Measurements from ENCODE around the gene PRKAG1. TPM values are rescaled to one million over a fixed set of nuclear protein-coding genes. Genes with fewer than 3 reads are reported as not detected.

Gene PRKAG1
- total RNA-seq, 4 donors from 2014 or later, result 52.0 to 70.6 (median 64.3) TPM

DNA sequence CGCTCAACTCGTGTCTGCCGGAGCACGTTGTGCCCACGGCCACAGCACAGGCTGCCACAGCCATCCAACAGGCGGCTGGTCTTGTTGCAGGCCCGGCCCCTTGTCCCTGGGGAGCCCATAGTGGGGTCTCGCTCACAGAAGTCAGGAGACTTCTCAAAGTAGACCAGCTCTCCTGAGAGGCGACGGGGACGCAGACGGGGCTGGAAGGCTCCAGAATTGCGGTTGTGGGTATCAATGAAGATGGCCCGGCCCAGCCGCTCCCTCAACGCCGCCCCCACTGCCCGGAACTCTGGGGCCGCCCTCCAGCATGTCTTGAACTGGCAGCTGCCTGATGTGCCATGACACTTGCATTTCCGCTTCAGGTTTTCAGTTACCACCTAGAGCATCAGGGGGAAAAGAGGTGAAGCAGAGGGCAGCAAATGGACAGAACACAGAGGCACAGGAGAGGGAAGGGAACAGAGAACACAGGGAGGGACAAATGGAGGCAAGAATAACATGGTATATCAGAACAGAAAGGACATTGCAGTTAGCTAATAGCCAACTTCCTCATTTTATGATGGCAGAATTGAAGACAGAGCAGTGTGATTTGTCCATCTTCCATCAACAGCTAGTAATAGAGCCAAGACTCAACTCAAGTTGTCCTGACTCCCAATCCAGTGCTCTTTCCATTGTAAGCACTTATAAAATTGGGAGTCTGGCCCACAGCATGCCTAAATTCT lies 52.2 kb downstream of the PRKAG1 start:
- no peak for DNase-seq (ENCODE audit: extremely low spot score)
- Histone ChIP-seq H3K4me1 (peaks cover 10 to 22% (median 20%) of the 10 kb centered on the region in 4 donors), H3K27ac (replicated peaks in 1 of 4) (no peak overlapping the region), H3K36me3 (no peaks in the 10 kb centered on the region), H3K27me3 (peaks cover 6 to 40% (median 19%) of the 10 kb centered on the region in 4 donors), H3K9me3 (no peaks in the 10 kb centered on the region), H3K4me3 (no peak overlapping the region)
- WGBS, result 63% methylated on average over 19 of the region's 20 CpGs
- TF ChIP-seq, protein P1, sequence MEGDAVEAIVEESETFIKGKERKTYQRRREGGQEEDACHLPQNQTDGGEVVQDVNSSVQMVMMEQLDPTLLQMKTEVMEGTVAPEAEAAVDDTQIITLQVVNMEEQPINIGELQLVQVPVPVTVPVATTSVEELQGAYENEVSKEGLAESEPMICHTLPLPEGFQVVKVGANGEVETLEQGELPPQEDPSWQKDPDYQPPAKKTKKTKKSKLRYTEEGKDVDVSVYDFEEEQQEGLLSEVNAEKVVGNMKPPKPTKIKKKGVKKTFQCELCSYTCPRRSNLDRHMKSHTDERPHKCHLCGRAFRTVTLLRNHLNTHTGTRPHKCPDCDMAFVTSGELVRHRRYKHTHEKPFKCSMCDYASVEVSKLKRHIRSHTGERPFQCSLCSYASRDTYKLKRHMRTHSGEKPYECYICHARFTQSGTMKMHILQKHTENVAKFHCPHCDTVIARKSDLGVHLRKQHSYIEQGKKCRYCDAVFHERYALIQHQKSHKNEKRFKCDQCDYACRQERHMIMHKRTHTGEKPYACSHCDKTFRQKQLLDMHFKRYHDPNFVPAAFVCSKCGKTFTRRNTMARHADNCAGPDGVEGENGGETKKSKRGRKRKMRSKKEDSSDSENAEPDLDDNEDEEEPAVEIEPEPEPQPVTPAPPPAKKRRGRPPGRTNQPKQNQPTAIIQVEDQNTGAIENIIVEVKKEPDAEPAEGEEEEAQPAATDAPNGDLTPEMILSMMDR (IDR thresholded peaks at IDR 0.05), result no peak
- TF ChIP-seq EP300 (IDR thresholded peaks at IDR 0.05) (no peak), POLR2AphosphoS5 (IDR thresholded peaks at IDR 0.05) (no peak), POLR2A (IDR thresholded peaks at IDR 0.05; ENCODE audit: low read depth) (no peak)
- intact Hi-C loops (cut with DNase I), result no loop called here

- Histone ChIP-seq H3K4me3 (no peak overlapping the region), H3K27me3 (peaks cover 4 to 38% (median 9%) of the 10 kb centered on the region in 4 donors)
- TF ChIP-seq POLR2A (IDR thresholded peaks at IDR 0.05; ENCODE audit: low read depth), result no peak
- TF ChIP-seq EP300 (IDR thresholded peaks at IDR 0.05), result no peak
- no peak for TF ChIP-seq POLR2AphosphoS5 (IDR thresholded peaks at IDR 0.05)
- TF ChIP-seq, protein P1 (IDR thresholded peaks at IDR 0.05), result no peak
Observed at GRCh38 chr12:48965298-48965838, 53.2 kb downstream of the PRKAG1 start.

DNA sequence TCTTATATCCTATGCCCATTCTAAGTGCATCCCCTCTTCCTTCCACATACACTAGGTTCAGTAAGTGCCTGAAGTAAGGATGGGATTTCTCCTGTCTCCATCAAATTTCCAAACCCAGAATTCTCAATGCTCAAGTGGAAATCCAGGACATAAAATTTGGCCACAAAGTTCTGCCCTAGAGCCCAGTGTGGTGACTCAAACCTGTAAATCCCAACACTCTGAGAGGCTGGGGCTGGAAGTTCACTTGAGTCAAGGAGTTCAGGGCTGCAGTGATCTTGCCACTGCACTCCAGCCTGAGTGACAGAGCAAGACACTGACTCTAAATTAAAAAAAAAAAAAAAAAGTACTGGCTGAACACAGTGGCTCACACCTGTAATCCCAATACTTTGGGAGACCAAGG lies 56.8 kb downstream of the PRKAG1 start:
- no peaks in the 10 kb centered on the region for H3K36me3 ChIP-seq
- no peak overlapping the region for H3K4me3 ChIP-seq
- peaks cover 0 to 23% (median 0%) of the 10 kb centered on the region in 4 donors for H3K27me3 ChIP-seq
- peaks cover 4 to 9% (median 7%) of the 10 kb centered on the region in 4 donors for H3K4me1 ChIP-seq
- no peak for DNase-seq (ENCODE audit: extremely low spot score)
- H3K9me3 ChIP-seq, result no peaks in the 10 kb centered on the region
- H3K27ac ChIP-seq (replicated peaks in 1 of 4), result no peak overlapping the region
- no peak for TF ChIP-seq POLR2A (IDR thresholded peaks at IDR 0.05; ENCODE audit: low read depth)
- no peak for TF ChIP-seq POLR2AphosphoS5 (IDR thresholded peaks at IDR 0.05)
- no peak for TF ChIP-seq EP300 (IDR thresholded peaks at IDR 0.05)
- intact Hi-C loops (cut with DNase I), result no loop called here

More at GRCh38 chr12:48965298-48965838, 53.2 kb downstream of the PRKAG1 start:
- Histone ChIP-seq H3K36me3 (no peaks in the 10 kb centered on the region), H3K4me1 (peaks cover 7 to 12% (median 10%) of the 10 kb centered on the region in 4 donors), H3K27ac (replicated peaks in 1 of 4) (no peak overlapping the region), H3K9me3 (no peaks in the 10 kb centered on the region)
- intact Hi-C loops (cut with DNase I), result no loop called here
- DNase-seq (ENCODE audit: extremely low spot score), result no peak

DNA sequence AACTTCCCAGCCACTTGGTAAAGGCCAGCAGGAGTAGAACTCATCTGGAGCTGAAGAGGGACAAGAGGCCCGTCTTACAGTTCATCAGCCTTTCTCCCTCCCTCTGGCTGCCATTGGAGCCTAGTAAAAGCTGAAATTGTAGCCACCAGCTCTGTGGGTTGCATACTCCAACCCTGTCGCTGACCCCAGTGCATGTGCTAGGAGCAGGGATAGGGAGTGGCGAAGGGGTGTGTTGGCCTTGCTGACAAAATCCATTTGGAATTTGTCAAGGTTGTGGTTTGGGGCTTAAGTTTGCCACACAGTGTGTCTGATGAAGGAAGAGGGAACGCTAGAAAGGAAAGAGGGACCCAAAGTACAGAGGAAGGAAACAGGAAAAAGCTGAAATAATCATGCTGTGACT lies 57.2 kb downstream of the PRKAG1 start:
- Histone ChIP-seq H3K4me1 (peaks cover 4 to 10% (median 10%) of the 10 kb centered on the region in 4 donors), H3K27ac (replicated peaks in 1 of 4) (no peak overlapping the region), H3K4me3 (no peak overlapping the region), H3K36me3 (no peaks in the 10 kb centered on the region), H3K27me3 (peaks cover 0 to 20% (median 0%) of the 10 kb centered on the region in 4 donors), H3K9me3 (no peaks in the 10 kb centered on the region)
- TF ChIP-seq EP300 (IDR thresholded peaks at IDR 0.05) (no peak), POLR2AphosphoS5 (IDR thresholded peaks at IDR 0.05) (no peak), POLR2A (IDR thresholded peaks at IDR 0.05; ENCODE audit: low read depth) (no peak)
- TF ChIP-seq, protein P1 (IDR thresholded peaks at IDR 0.05), result no peak
- no peak for DNase-seq (ENCODE audit: extremely low spot score)
- intact Hi-C loops (cut with DNase I), result no loop called here
- WGBS, result 38% methylated on average over 4 of the region's 4 CpGs

DNA sequence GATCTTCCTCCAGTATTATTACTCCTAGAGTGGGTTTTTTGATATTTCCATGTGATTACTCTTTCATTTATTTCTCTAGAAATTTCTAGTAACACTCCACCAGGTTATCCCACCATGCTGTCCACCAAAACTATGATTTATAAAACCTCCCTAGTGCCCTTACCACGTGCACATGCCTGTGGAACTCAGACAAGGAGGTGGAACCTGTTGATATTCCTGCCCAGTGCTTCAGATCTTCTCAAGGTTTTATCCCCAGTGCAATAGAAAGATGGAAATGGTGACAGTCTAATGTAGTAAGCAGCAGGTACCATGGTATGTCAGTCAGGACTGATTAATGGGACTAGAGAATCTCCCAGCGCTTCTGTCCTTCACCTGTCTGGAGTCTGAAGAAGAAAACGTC lies 57.7 kb downstream of the PRKAG1 start:
- H3K36me3 ChIP-seq, result no peaks in the 10 kb centered on the region
- WGBS, result 59% methylated on average over 3 of the region's 3 CpGs
- H3K27me3 ChIP-seq, result peaks cover 0 to 15% (median 0%) of the 10 kb centered on the region in 4 donors
- H3K27ac ChIP-seq (replicated peaks in 1 of 4), result no peak overlapping the region
- no peaks in the 10 kb centered on the region for H3K9me3 ChIP-seq
- TF ChIP-seq POLR2A (IDR thresholded peaks at IDR 0.05; ENCODE audit: low read depth), result no peak
- no peak for TF ChIP-seq EP300 (IDR thresholded peaks at IDR 0.05)
- TF ChIP-seq, protein P1 (IDR thresholded peaks at IDR 0.05), result no peak
- TF ChIP-seq POLR2AphosphoS5 (IDR thresholded peaks at IDR 0.05), result no peak
- DNase-seq (ENCODE audit: extremely low spot score), result no peak
- H3K4me3 ChIP-seq, result no peak overlapping the region
- intact Hi-C loops (cut with DNase I), result no loop called here
- H3K4me1 ChIP-seq, result peaks cover 9 to 15% (median 14%) of the 10 kb centered on the region in 4 donors
